Calu3 (cell line): ENCODE measurements around the gene CACNA1D. TPM values are rescaled to one million over a fixed set of nuclear protein-coding genes. Genes with fewer than 3 reads are reported as not detected.

Source experiments
- BruUV-seq: library from RNA; stranded (reverse); fragments of 400-500 nt; replicated peaks from 2 replicates; lab custom pipeline; 2021; lab: Mats Ljungman, UMichigan
- CTCF ChIA-PET: fragments of 300-600 bp; sonication (Branson Sonifier 250); formaldehyde crosslinking; loops from one replicate; lab custom pipeline; 2022; ENCODE audit warnings: antibody characterized with exemption; lab: Charles Lee
- DNase-seq: peaks from one replicate; pipeline ENCODE4 v3.0.0; 2022
- H3K27ac Mint-ChIP-seq: one replicate; pipeline ENCODE4 v1.8.0; 2022; ENCODE audit warnings: mixed read lengths; ENCODE audit not compliant: unreplicated experiment
- H3K27me3 Mint-ChIP-seq: one replicate; pipeline ENCODE4 v1.8.0; 2022; ENCODE audit warnings: mixed read lengths; ENCODE audit not compliant: unreplicated experiment
- H3K36me3 Mint-ChIP-seq: one replicate; pipeline ENCODE4 v1.8.0; 2022; ENCODE audit warnings: mild to moderate bottlenecking, moderate library complexity, mixed read lengths; ENCODE audit not compliant: insufficient read depth, unreplicated experiment
- H3K4me1 Mint-ChIP-seq: one replicate; pipeline ENCODE4 v1.8.0; 2022; ENCODE audit warnings: mild to moderate bottlenecking, low read depth, mixed read lengths; ENCODE audit not compliant: unreplicated experiment
- H3K4me3 Mint-ChIP-seq: one replicate; pipeline ENCODE4 v1.8.0; 2022; ENCODE audit warnings: mild to moderate bottlenecking, low read depth, moderate library complexity, mixed read lengths; ENCODE audit not compliant: unreplicated experiment
- H3K9me3 Mint-ChIP-seq: one replicate; pipeline ENCODE4 v1.8.0; 2022; ENCODE audit warnings: low read depth, mixed read lengths; ENCODE audit not compliant: unreplicated experiment
- intact Hi-C: fragments of 100-400 bp; cut with micrococcal nuclease; formaldehyde crosslinking; loops from one replicate; pipeline ENCODE4 v1.10.0; 2022; ENCODE audit not compliant: unreplicated experiment
- total RNA-seq: library from RNA; stranded (reverse); gene quantifications from 2 replicates; pipeline ENCODE4 v1.2.3, GENCODE V29; 2022
- TF ChIP-seq, protein P1 (sequence below): fragments of 200-600 bp; IDR thresholded peaks from one replicate; pipeline ENCODE4 v1.8.0; 2022; ENCODE audit warnings: antibody characterized with exemption; ENCODE audit not compliant: unreplicated experiment

The CACNA1D gene
- total RNA-seq, 1 experiment from 2014 or later, result 48.3 TPM

DNA sequence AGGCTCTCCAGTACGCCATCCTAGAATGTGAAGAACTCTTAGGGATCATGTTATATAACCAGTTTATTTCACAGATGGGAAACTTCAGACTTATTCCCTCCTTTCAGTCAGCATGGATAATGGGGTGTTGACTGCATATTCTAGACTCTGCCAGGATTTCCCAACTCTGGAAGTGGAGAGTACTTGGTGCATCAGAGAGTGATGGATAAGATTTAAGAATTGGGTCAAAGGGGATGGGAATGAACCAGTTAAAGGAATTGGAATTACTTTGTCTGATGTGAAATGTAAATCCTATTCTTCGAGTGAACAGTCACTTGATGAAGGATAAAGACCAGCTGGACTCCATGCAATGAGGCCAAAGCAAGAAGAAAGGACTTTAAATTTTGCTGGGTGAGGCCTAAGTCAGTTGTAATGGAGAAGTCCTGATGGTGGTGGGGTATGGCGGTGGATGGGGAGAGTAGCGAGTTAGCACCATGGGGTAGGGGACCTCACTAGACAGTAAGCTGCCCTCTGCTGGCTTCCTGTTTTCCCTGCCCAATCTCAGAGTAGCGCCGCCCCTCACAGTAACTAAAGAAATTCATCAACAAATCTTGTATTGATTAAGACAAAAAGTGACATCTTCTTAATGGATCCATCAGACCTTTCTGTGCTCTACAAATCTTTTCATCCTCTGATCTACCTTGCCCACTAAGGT, 7.3 kb upstream of the CACNA1D start:
- no peaks in the 10 kb centered on the region for H3K36me3 Mint-ChIP-seq
- no peak overlapping the region for H3K27ac Mint-ChIP-seq
- TF ChIP-seq, protein P1, sequence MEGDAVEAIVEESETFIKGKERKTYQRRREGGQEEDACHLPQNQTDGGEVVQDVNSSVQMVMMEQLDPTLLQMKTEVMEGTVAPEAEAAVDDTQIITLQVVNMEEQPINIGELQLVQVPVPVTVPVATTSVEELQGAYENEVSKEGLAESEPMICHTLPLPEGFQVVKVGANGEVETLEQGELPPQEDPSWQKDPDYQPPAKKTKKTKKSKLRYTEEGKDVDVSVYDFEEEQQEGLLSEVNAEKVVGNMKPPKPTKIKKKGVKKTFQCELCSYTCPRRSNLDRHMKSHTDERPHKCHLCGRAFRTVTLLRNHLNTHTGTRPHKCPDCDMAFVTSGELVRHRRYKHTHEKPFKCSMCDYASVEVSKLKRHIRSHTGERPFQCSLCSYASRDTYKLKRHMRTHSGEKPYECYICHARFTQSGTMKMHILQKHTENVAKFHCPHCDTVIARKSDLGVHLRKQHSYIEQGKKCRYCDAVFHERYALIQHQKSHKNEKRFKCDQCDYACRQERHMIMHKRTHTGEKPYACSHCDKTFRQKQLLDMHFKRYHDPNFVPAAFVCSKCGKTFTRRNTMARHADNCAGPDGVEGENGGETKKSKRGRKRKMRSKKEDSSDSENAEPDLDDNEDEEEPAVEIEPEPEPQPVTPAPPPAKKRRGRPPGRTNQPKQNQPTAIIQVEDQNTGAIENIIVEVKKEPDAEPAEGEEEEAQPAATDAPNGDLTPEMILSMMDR, result no peak
- H3K9me3 Mint-ChIP-seq, result no peaks in the 10 kb centered on the region
- H3K4me3 Mint-ChIP-seq, result no peak overlapping the region
- no TSS peak for BruUV-seq
- no peaks in the 10 kb centered on the region for H3K27me3 Mint-ChIP-seq
- intact Hi-C loops, result no loop called here
- CTCF ChIA-PET, result interaction anchor here (1.2 to 1.4 kb wide), 2 partner anchors 9 to 16 kb away, joined by 3 read pairs; no protein-coding TSS in a partner anchor
- peaks cover 17% of the 10 kb centered on the region for H3K4me1 Mint-ChIP-seq
- DNase-seq, result no peak

- no peak overlapping the region for H3K4me3 Mint-ChIP-seq
- CTCF ChIA-PET, result no interaction called here
These were observed 5.0 kb upstream of the CACNA1D start for GRCh38 chr3:53489386-53489785.

DNA sequence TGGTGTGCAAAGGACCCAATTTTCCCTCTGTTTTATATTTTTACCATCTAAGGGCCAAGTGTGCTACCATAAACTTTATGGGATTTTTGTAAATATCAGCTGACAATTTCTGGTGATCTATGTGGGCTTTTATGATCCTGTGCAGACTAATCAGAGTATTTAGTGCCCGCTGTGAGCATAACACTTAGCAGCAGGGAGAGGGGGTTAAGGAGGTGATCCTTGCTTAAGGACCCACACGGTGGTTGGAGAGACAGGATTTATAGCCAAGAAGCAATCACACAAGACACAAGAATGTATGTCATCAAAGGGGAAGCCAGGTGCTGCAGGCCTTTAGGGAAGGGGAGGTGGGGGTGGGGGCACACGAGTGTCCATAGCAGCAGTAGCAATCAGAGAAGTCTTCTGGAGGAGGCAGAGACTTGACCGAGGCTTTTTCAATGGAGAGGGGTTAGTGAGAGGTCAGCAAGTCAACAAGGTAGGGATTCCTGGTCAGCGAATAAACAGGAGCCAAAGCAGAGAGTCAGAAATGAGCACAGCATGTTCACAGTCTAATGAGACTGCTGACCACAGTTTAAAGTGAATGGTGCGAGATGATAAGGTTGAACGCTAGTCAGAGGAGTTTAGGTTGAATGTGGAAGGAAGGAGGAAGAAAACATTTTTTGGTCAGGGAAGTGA, 4.5 kb upstream of the CACNA1D start:
- Mint-ChIP-seq H3K4me1 (peaks cover 15% of the 10 kb centered on the region), H3K36me3 (peaks cover 2% of the 10 kb centered on the region), H3K9me3 (no peaks in the 10 kb centered on the region), H3K27ac (no peak overlapping the region), H3K4me3 (no peak overlapping the region), H3K27me3 (no peaks in the 10 kb centered on the region)
- intact Hi-C loops, result no loop called here
- CTCF ChIA-PET, result interaction anchor here (1.2 kb wide), 1 partner anchor 12 kb away, joined by 8 read pairs; no protein-coding TSS in a partner anchor
- DNase-seq, result no peak
- TF ChIP-seq, protein P1, result no peak
- BruUV-seq, result no TSS peak

More at GRCh38 chr3:53489386-53489785, 5.0 kb upstream of the CACNA1D start:
- no peaks in the 10 kb centered on the region for H3K27me3 Mint-ChIP-seq
- H3K9me3 Mint-ChIP-seq, result no peaks in the 10 kb centered on the region
- peaks cover 15% of the 10 kb centered on the region for H3K4me1 Mint-ChIP-seq
- intact Hi-C loops, result no loop called here
- no TSS peak for BruUV-seq
- H3K27ac Mint-ChIP-seq, result no peak overlapping the region
- no peak for DNase-seq
- TF ChIP-seq, protein P1, result no peak
- no peaks in the 10 kb centered on the region for H3K36me3 Mint-ChIP-seq

- BruUV-seq, result no TSS peak
- CTCF ChIA-PET, result interaction anchor here (0.7 to 1.2 kb wide), 2 partner anchors 13 to 60 kb away, joined by 5 to 8 read pairs; no protein-coding TSS in a partner anchor
- TF ChIP-seq, protein P1, result no peak
- no peak overlapping the region for H3K4me3 Mint-ChIP-seq
- no peaks in the 10 kb centered on the region for H3K27me3 Mint-ChIP-seq
- H3K4me1 Mint-ChIP-seq, result peaks cover 15% of the 10 kb centered on the region
- H3K27ac Mint-ChIP-seq, result no peak overlapping the region
- no peaks in the 10 kb centered on the region for H3K9me3 Mint-ChIP-seq
- no peak for DNase-seq
- peaks cover 8% of the 10 kb centered on the region for H3K36me3 Mint-ChIP-seq
- intact Hi-C loops, result no loop called here
These were observed 3.9 kb upstream of the CACNA1D start for GRCh38 chr3:53490459-53490968.
